ENCODE data around the gene RAD51C. TPM values are rescaled to one million over a fixed set of nuclear protein-coding genes. Genes with fewer than 3 reads are reported as not detected.
A peak's percentile ranks its signal among the peaks of the same experiment; 100 is the strongest.

The RAD51C gene
- total and polyA plus RNA-seq, 9 of the 15 experiments (the other 6 are each of a cell fraction or from before 2014, with no cell fraction given), result 93.9 to 341 (median 135) TPM

DNA sequence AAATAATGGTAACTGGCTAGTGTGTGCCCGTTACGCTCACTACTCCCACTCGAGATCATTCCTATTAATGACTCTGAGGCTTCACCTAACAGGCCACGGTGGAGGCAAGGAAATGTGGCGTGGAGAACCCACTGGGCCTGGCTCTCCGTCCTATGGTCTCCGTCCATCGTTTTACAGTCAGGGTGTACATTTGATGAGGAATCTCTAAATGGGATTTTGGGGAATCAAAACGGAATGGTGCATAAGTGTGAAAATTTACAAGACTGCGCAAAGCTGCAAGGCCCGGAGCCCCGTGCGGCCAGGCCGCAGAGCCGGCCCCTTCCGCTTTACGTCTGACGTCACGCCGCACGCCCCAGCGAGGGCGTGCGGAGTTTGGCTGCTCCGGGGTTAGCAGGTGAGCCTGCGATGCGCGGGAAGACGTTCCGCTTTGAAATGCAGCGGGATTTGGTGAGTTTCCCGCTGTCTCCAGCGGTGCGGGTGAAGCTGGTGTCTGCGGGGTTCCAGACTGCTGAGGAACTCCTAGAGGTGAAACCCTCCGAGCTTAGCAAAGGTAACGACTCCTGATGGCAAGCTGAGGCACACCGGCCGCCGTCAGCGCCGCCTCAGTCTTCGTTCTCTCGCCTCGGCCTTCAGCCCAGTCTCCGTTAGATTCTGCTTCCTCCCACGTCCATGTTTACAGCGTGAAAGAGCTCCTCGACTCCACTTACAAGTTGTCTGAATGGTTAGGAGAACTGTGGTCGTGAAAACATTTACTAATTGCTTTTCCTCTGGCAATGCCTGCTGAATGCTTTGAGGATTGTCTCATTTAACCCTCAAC is at the start of gene RAD51C (continued):
- TF ChIP-seq JUN (IDR thresholded peaks at IDR 0.05; ENCODE audit: borderline replicate concordance, low read depth, low read length) (peak; percentile 77), JUN (CRISPR knock-in tag; IDR thresholded peaks at IDR 0.05; ENCODE audit: borderline replicate concordance) (peak; percentile 75; the same call in 1 of the 2 replicates), ZBTB1 (CRISPR knock-in tag; IDR thresholded peaks at IDR 0.05; ENCODE audit: borderline replicate concordance, low read depth) (peak; percentile 80; the same call in 1 of the 2 replicates), MAFG (tag; conservative IDR thresholded peaks at IDR 0.05) (no peak), POLR2A (conservative IDR thresholded peaks at IDR 0.05) (peak; percentile 95), RBFOX2 (IDR thresholded peaks at IDR 0.05; ENCODE audit: low read depth, low read length) (peak; percentile 96), GTF2A2 (tag; IDR thresholded peaks at IDR 0.05) (peak; percentile 47; the same call in 1 of the 2 replicates), POLR2B (IDR thresholded peaks at IDR 0.05; ENCODE audit: low read depth, partially characterized antibody) (peak; percentile 90), IRF2 (CRISPR knock-in tag; IDR thresholded peaks at IDR 0.05) (no peak), PTTG1 (tag; IDR thresholded peaks at IDR 0.05; ENCODE audit: low read depth) (no peak), ZNF589 (CRISPR knock-in tag; IDR thresholded peaks at IDR 0.05; ENCODE audit: low read depth) (peak; percentile 94)
- TF ChIP-seq, protein P1, sequence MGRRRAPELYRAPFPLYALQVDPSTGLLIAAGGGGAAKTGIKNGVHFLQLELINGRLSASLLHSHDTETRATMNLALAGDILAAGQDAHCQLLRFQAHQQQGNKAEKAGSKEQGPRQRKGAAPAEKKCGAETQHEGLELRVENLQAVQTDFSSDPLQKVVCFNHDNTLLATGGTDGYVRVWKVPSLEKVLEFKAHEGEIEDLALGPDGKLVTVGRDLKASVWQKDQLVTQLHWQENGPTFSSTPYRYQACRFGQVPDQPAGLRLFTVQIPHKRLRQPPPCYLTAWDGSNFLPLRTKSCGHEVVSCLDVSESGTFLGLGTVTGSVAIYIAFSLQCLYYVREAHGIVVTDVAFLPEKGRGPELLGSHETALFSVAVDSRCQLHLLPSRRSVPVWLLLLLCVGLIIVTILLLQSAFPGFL (CRISPR knock-in tag; IDR thresholded peaks at IDR 0.05), result 0 out of 2 replicates have a peak, but pooled peaks have one; percentile 48
- TF ChIP-seq, protein P2, sequence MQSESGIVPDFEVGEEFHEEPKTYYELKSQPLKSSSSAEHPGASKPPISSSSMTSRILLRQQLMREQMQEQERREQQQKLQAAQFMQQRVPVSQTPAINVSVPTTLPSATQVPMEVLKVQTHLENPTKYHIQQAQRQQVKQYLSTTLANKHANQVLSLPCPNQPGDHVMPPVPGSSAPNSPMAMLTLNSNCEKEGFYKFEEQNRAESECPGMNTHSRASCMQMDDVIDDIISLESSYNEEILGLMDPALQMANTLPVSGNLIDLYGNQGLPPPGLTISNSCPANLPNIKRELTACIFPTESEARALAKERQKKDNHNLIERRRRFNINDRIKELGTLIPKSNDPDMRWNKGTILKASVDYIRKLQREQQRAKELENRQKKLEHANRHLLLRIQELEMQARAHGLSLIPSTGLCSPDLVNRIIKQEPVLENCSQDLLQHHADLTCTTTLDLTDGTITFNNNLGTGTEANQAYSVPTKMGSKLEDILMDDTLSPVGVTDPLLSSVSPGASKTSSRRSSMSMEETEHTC (IDR thresholded peaks at IDR 0.05), result 0 out of 2 replicates have a peak, but pooled peaks have one; percentile 49

All from K562 (cell line).